Lower lobe of right lung (tissue), 2 donors: ENCODE results near the gene FRY. TPM values are rescaled to one million over a fixed set of nuclear protein-coding genes. Genes with fewer than 3 reads are reported as not detected.

ENCODE experiments used
- ATAC-seq, 2 donors: fragments of 200-7000 bp; cut with Tn5 transposase; one replicate each; pipeline ENCODE4 v1.9.1; 2020 to 2022; ENCODE audit warnings: mild to moderate bottlenecking in 2 of 2, moderate library complexity in 2 of 2
- DNase-seq: peaks from one replicate; pipeline ENCODE4 v3.0.0-alpha.2; 2020
- H3K27ac ChIP-seq: fragments of 200-600 bp; one replicate; pipeline ENCODE4 v1.8.0; 2022
- H3K27me3 ChIP-seq: fragments of 200-600 bp; one replicate; pipeline ENCODE4 v1.8.0; 2022; ENCODE audit warnings: low read depth
- H3K36me3 ChIP-seq: fragments of 200-600 bp; one replicate; pipeline ENCODE4 v1.8.0; 2022; ENCODE audit warnings: mild to moderate bottlenecking
- H3K4me1 ChIP-seq: fragments of 200-600 bp; one replicate; pipeline ENCODE4 v1.8.0; 2022
- H3K4me3 ChIP-seq: fragments of 200-600 bp; one replicate; pipeline ENCODE4 v1.8.0; 2022; ENCODE audit warnings: mild to moderate bottlenecking
- H3K9me3 ChIP-seq: fragments of 200-600 bp; one replicate; pipeline ENCODE4 v1.8.0; 2022
- intact Hi-C: fragments of 100-400 bp; cut with DNase I; formaldehyde crosslinking; loops from one replicate; pipeline ENCODE4 v1.11.0; 2022
- total RNA-seq: library from RNA; stranded (reverse); fragmentation: NEBNext Ultra II Directional; extraction: Animal tissue kit (Norgen Biotek cat#: 25700); gene quantifications from one replicate; pipeline ENCODE4 v1.2.1, GENCODE V29; 2021
- TF ChIP-seq, protein P1 (sequence below): fragments of 200-600 bp; IDR thresholded peaks from one replicate; pipeline ENCODE4 v1.8.0; 2022; ENCODE audit warnings: antibody characterized with exemption, mild to moderate bottlenecking
- donor health status: DM: no; HTN: yes; CAD: no; lungs with severe emphysema.

Gene FRY
- total RNA-seq, 1 donor from 2014 or later, result 93.7 TPM

GRCh38 chr13:32023698-32024097, 7.9 kb upstream of the FRY start:
- no peak overlapping the region for H3K4me3 ChIP-seq
- intact Hi-C loops, result no loop called here
- peaks cover 13% of the 10 kb centered on the region for H3K4me1 ChIP-seq
- H3K27ac ChIP-seq, result no peak overlapping the region
- no peaks in the 10 kb centered on the region for H3K27me3 ChIP-seq
- ATAC-seq (no peak), DNase-seq (no peak)
- no peaks in the 10 kb centered on the region for H3K9me3 ChIP-seq
- TF ChIP-seq, protein P1, sequence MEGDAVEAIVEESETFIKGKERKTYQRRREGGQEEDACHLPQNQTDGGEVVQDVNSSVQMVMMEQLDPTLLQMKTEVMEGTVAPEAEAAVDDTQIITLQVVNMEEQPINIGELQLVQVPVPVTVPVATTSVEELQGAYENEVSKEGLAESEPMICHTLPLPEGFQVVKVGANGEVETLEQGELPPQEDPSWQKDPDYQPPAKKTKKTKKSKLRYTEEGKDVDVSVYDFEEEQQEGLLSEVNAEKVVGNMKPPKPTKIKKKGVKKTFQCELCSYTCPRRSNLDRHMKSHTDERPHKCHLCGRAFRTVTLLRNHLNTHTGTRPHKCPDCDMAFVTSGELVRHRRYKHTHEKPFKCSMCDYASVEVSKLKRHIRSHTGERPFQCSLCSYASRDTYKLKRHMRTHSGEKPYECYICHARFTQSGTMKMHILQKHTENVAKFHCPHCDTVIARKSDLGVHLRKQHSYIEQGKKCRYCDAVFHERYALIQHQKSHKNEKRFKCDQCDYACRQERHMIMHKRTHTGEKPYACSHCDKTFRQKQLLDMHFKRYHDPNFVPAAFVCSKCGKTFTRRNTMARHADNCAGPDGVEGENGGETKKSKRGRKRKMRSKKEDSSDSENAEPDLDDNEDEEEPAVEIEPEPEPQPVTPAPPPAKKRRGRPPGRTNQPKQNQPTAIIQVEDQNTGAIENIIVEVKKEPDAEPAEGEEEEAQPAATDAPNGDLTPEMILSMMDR, result no peak
- H3K36me3 ChIP-seq, result no peaks in the 10 kb centered on the region

DNA sequence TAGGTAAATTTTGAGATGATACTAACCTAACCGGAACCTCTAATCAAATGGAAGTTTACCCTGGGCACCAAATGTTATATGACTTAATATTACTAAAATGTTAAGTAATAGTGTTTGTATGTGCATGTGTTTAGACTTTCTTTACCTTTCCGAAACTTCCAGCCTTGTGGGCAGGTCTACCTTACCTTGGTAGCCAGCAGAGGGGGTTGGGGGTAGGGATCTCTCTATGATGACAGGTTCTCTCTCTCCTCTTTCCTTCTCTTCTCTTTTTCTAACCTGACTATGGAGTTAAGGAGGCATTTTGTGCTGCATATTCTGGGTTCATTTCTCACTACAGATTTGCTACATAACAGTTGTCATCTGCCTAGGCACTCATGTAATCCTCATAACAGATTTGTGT, 6.8 kb upstream of the FRY start:
- no peak overlapping the region for H3K4me3 ChIP-seq
- intact Hi-C loops, result no loop called here
- no peaks in the 10 kb centered on the region for H3K36me3 ChIP-seq
- no peaks in the 10 kb centered on the region for H3K27me3 ChIP-seq
- DNase-seq (no peak), ATAC-seq (no peak)
- peaks cover 13% of the 10 kb centered on the region for H3K4me1 ChIP-seq
- H3K27ac ChIP-seq, result no peak overlapping the region
- no peaks in the 10 kb centered on the region for H3K9me3 ChIP-seq
- TF ChIP-seq, protein P1, result no peak

DNA sequence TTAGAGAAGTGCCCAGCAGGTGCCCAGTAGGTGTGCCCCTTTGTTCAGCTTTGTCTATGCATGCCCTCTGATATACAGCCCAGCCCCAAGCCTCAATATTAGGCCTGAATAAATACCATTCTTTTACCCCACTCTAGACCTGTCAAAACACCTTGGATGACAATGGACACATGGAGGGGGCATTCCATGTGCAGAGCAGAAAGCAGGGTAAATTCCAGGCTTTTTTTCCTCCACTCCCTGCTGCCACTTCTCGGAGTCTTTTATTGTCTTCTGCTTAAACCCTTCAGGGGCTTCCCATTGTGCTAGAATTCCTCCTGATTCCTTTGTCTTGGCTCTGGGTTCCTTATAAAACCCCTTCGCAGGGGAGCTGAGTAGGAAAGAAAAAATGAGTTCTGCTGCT, 5.8 kb upstream of the FRY start:
- peaks cover 15% of the 10 kb centered on the region for H3K4me1 ChIP-seq
- H3K9me3 ChIP-seq, result no peaks in the 10 kb centered on the region
- H3K27ac ChIP-seq, result no peak overlapping the region
- no peaks in the 10 kb centered on the region for H3K36me3 ChIP-seq
- ATAC-seq (no peak), DNase-seq (no peak)
- H3K4me3 ChIP-seq, result no peak overlapping the region
- H3K27me3 ChIP-seq, result no peaks in the 10 kb centered on the region
- TF ChIP-seq, protein P1, result no peak
- intact Hi-C loops, result no loop called here

GRCh38 chr13:32026623-32027022, 5.0 kb upstream of the FRY start:
- ATAC-seq, result no peak
- DNase-seq, result no peak
- intact Hi-C loops, result no loop called here
- TF ChIP-seq, protein P1, result no peak
- no peaks in the 10 kb centered on the region for H3K27me3 ChIP-seq
- H3K4me1 ChIP-seq, result peaks cover 18% of the 10 kb centered on the region
- H3K27ac ChIP-seq, result no peak overlapping the region
- H3K4me3 ChIP-seq, result no peak overlapping the region
- H3K36me3 ChIP-seq, result no peaks in the 10 kb centered on the region
- no peaks in the 10 kb centered on the region for H3K9me3 ChIP-seq

- no peaks in the 10 kb centered on the region for H3K27me3 ChIP-seq
- H3K4me3 ChIP-seq, result no peak overlapping the region
- intact Hi-C loops, result no loop called here
- H3K4me1 ChIP-seq, result peaks cover 13% of the 10 kb centered on the region
- no peak for ATAC-seq
- TF ChIP-seq, protein P1, result no peak
- DNase-seq, result no peak
- H3K27ac ChIP-seq, result no peak overlapping the region
- no peaks in the 10 kb centered on the region for H3K36me3 ChIP-seq
- no peaks in the 10 kb centered on the region for H3K9me3 ChIP-seq
Measured at GRCh38 chr13:32028711-32029110, 2.9 kb upstream of the FRY start.

DNA sequence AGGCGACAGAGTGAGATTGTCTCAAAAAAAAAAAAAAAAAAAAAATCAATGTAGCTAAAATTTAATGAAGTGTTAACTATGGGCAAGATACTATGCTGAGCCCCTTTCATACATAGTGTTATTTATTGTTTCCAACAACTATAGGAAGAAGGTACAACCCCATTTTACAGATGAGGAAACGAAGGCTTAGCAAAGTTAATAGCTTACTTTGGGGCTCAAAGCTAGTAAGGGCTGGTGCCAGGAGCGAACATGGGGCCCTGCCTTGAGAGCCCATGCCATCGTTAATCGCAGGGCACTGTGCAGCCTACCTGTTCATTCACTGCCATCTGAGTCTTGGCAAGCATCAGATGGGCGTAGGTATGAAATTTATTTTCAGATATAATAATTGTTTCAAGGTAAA, 1.9 kb upstream of the FRY start:
- intact Hi-C loops, result no loop called here
- DNase-seq, result no peak

More for the DNA sequence above, 1.9 kb upstream of the FRY start:
- H3K4me3 ChIP-seq, result no peak overlapping the region
- no peak overlapping the region for H3K27ac ChIP-seq
- H3K9me3 ChIP-seq, result no peaks in the 10 kb centered on the region
- TF ChIP-seq, protein P1, result no peak
- H3K36me3 ChIP-seq, result no peaks in the 10 kb centered on the region
- peaks cover 13% of the 10 kb centered on the region for H3K4me1 ChIP-seq
- ATAC-seq, result no peak
- no peaks in the 10 kb centered on the region for H3K27me3 ChIP-seq
